DND-41 (cell line): ENCODE measurements around the gene ANXA4.

Experiments used
- ATAC-seq: fragments of 200-7000 bp; cut with Tn5 transposase; 3 replicates; pipeline ENCODE4 v1.9.1; 2021; ENCODE audit warnings: low read depth; ENCODE audit not compliant: insufficient read depth
- DNase-seq: peaks from one replicate; pipeline ENCODE4 v3.0.0-alpha.2; 2020
- H2AFZ ChIP-seq: 2 replicates; pipeline ENCODE4 v1.6.0; 2012; ENCODE audit warnings: low read depth, low read length
- H3K27ac ChIP-seq: 2 replicates; pipeline ENCODE4 v1.5.1; 2012; ENCODE audit warnings: low read length, inconsistent platforms
- H3K27me3 ChIP-seq: fragments of 200-600 bp; sonication (generic); 2 replicates; pipeline ENCODE4 v1.6.0; 2012; ENCODE audit warnings: low read length, mild to moderate bottlenecking, inconsistent platforms; ENCODE audit not compliant: insufficient read depth, poor library complexity
- H3K36me3 ChIP-seq: 2 replicates; pipeline ENCODE4 v1.5.1; 2012; ENCODE audit warnings: low read length, inconsistent platforms; ENCODE audit not compliant: insufficient read depth
- H3K4me1 ChIP-seq: 2 replicates; pipeline ENCODE4 v1.5.1; 2012; ENCODE audit warnings: mild to moderate bottlenecking, low read length; ENCODE audit not compliant: insufficient read depth
- H3K4me2 ChIP-seq: 2 replicates; pipeline ENCODE4 v1.6.0; 2012; ENCODE audit warnings: mild to moderate bottlenecking, moderate library complexity, low read length, inconsistent platforms; ENCODE audit not compliant: insufficient read depth
- H3K4me3 ChIP-seq, 2 experiments: fragments of 200-600 bp in 1 of 2; shearing (Covaris generic) in 1 of 2; 2 replicates each; pipeline ENCODE4 v1.5.1; 2012 to 2016; ENCODE audit warnings: inconsistent platforms in 2 of 2, low read length in 2 of 2, mild to moderate bottlenecking in 2 of 2, low read depth in 1 of 2, moderate library complexity in 1 of 2
- H3K79me2 ChIP-seq: 2 replicates; pipeline ENCODE4 v1.6.0; 2012; ENCODE audit warnings: low read length, inconsistent platforms; ENCODE audit not compliant: insufficient read depth
- H3K9ac ChIP-seq: 2 replicates; pipeline ENCODE4 v1.6.0; 2012; ENCODE audit warnings: low read depth, mild to moderate bottlenecking, inconsistent platforms, low read length, moderate library complexity
- H3K9me3 ChIP-seq: 2 replicates; pipeline ENCODE4 v1.5.1; 2012; ENCODE audit warnings: low read length, moderate library complexity, mild to moderate bottlenecking, inconsistent platforms; ENCODE audit not compliant: insufficient read depth, severe bottlenecking
- H4K20me1 ChIP-seq: 2 replicates; pipeline ENCODE4 v1.6.0; 2012; ENCODE audit warnings: low read length; ENCODE audit not compliant: insufficient read depth
- CTCF ChIP-seq: IDR thresholded peaks from 2 replicates; pipeline ENCODE4 v1.5.1; 2012; ENCODE audit warnings: borderline replicate concordance, low read length, moderate library complexity, mild to moderate bottlenecking; ENCODE audit not compliant: poor library complexity, severe bottlenecking; ENCODE audit errors: extremely low read depth
- EZH2 ChIP-seq: IDR thresholded peaks from 3 replicates; pipeline ENCODE4 v1.6.1; 2012; ENCODE audit warnings: borderline replicate concordance, low read depth, mild to moderate bottlenecking, moderate library complexity, low read length, inconsistent platforms; ENCODE audit not compliant: severe bottlenecking

Gene ANXA4

GRCh38 chr2:69720404-69720803, 21.5 kb upstream of the ANXA4 start:
- H3K4me1 ChIP-seq = peaks cover 12% of the 10 kb centered on the region
- no peak overlapping the region for H3K9ac ChIP-seq
- H3K27ac ChIP-seq = no peak overlapping the region
- H3K4me3 ChIP-seq = no peak overlapping the region
- H4K20me1 ChIP-seq = no peaks in the 10 kb centered on the region
- ATAC-seq = no peak
- no peak overlapping the region for H3K4me2 ChIP-seq
- no peaks in the 10 kb centered on the region for H3K27me3 ChIP-seq
- H3K79me2 ChIP-seq = no peaks in the 10 kb centered on the region
- no peak for TF ChIP-seq EZH2
- peak; percentile 23 for TF ChIP-seq CTCF
- no peak overlapping the region for H2AFZ ChIP-seq
- H3K9me3 ChIP-seq = no peaks in the 10 kb centered on the region
- H3K36me3 ChIP-seq = no peaks in the 10 kb centered on the region
- DNase-seq = no peak

- no peak for ATAC-seq
- Histone ChIP-seq H3K27me3 (no peaks in the 10 kb centered on the region), H3K9ac (no peak overlapping the region), H3K27ac (no peak overlapping the region), H2AFZ (no peak overlapping the region), H3K4me3 (no peak overlapping the region), H3K79me2 (no peaks in the 10 kb centered on the region), H3K4me1 (peaks cover 12% of the 10 kb centered on the region), H3K4me2 (no peak overlapping the region), H3K9me3 (no peaks in the 10 kb centered on the region), H3K36me3 (no peaks in the 10 kb centered on the region), H4K20me1 (no peaks in the 10 kb centered on the region)
- TF ChIP-seq EZH2 (no peak), CTCF (no peak)
- DNase-seq = no peak
Measured at GRCh38 chr2:69721022-69721421, 20.9 kb upstream of the ANXA4 start.

- Histone ChIP-seq H3K36me3 (no peaks in the 10 kb centered on the region), H3K27me3 (no peaks in the 10 kb centered on the region), H3K9ac (no peak overlapping the region), H4K20me1 (no peaks in the 10 kb centered on the region), H3K27ac (no peak overlapping the region), H3K9me3 (no peaks in the 10 kb centered on the region), H3K4me1 (peaks cover 12% of the 10 kb centered on the region), H2AFZ (0 out of 2 replicates have a peak overlapping the region, but pooled peaks have one; percentile 35), H3K79me2 (no peaks in the 10 kb centered on the region), H3K4me3 (no peak overlapping the region), H3K4me2 (no peak overlapping the region)
- DNase-seq (no peak), ATAC-seq (no peak)
- TF ChIP-seq EZH2 (no peak), CTCF (no peak)
Measured at GRCh38 chr2:69723791-69724190, 18.1 kb upstream of the ANXA4 start.

GRCh38 chr2:69724540-69725159, 17.3 kb upstream of the ANXA4 start:
- Histone ChIP-seq H2AFZ (peak overlapping the region; percentile 70), H3K9ac (peak overlapping the region; percentile 42), H3K4me3 (peak overlapping the region in 1 of 2 experiments; percentile 52; a peak in 2 of 4 replicates), H3K36me3 (no peaks in the 10 kb centered on the region), H3K27me3 (no peaks in the 10 kb centered on the region), H3K9me3 (no peaks in the 10 kb centered on the region), H4K20me1 (no peaks in the 10 kb centered on the region), H3K4me1 (peaks cover 12% of the 10 kb centered on the region), H3K27ac (peak overlapping the region; percentile 6; the same call in 1 of the 2 replicates), H3K79me2 (no peaks in the 10 kb centered on the region), H3K4me2 (peak overlapping the region; percentile 86)
- ATAC-seq (peak; percentile 97), DNase-seq (peak; percentile 86)
- peak; percentile 96 for TF ChIP-seq CTCF
- TF ChIP-seq EZH2 = no peak
